HG03354 (cell line): ENCODE data around the gene MBD4.
A peak's percentile ranks its signal among the peaks of the same experiment; 100 is the strongest.
"Not testable (repeated sequence)": the region's sequence is repeated elsewhere in the genome, so short reads cannot be mapped to it uniquely, and the experiment has no call there.

ENCODE experiments used
- ATAC-seq: cut with Tn5 transposase; IDR thresholded peaks from one replicate; pipeline ENCODE4 v1.9.1; 2021; ENCODE audit warnings: mild to moderate bottlenecking; ENCODE audit not compliant: unreplicated experiment, poor library complexity, severe bottlenecking

Gene MBD4

DNA sequence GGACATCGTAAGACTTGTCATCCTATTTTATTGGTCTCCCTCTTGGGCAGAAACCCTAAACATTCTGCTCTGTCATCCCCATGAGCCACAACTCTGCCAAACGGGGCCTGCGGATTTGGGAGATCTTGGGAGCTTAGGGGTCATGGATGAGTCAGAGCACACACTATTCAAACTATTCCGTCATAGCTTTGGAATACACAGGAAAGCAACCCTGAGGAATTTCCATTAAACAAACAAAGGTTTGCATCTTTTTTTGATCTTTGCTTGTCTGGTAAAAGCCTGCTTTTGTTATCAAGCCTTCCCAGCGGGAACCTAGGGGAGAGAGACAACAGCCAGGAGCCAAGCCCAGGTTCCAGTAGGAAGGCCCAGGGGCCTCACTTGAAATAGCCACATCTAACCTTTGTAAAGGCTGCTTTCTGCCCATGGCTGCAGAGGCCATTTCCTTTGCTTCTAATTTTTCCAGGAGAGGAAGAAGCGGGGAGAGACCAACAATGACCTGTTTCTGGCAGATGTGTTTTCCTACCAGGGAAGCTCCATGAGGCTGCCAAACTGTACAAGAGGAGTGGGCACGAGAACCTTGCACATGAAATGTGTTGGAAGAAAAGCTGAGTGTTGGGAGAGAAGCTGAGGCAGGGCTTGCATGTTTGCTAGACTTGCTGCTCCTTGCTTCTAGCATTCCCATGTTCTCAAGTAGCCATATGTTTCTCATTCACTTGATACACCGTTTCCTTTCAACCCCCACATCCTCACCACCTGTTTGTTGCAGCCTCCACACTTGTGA is 50.8 kb downstream of the MBD4 start:
- not testable (repeated sequence) for ATAC-seq

DNA sequence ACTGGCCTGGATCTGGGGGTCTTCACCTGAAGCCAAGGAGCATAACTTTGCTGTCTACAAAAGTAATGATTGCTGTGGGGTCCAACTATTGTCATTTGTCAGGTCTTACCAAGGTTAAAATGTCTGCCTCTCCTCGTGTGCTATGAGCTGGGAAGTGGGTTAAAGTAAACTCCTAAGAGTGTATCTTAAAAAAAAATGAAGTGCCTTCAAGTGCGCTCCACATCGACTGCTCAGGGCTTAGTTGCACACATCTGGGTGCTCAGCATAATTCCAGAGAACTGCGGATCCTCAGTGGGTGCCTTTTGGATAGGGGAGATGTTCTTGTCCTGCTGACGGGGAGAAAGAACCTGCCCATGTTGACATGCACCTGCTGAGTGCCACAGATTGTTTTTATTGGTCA is 52.3 kb downstream of the MBD4 start:
- no peak for ATAC-seq

DNA sequence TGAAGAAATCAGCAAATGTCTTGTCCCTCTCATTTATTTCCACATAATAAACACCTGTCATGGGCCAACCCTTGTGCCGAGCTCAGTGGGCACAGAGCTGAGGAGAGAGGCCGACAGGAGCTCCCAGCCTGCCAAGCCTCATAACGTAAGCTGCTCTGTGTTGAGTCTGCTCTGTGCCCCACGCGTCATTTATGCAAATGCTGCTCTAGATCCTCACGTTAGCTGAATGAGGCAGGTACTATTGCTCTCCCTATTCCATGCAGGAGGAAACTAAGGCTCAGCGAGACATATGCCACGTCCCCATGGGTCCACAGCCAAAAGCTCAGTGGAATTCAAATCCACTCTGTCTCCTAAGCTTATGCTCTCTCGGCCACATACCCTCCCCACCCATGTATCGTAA is 52.8 kb downstream of the MBD4 start:
- ATAC-seq, result no peak

DNA sequence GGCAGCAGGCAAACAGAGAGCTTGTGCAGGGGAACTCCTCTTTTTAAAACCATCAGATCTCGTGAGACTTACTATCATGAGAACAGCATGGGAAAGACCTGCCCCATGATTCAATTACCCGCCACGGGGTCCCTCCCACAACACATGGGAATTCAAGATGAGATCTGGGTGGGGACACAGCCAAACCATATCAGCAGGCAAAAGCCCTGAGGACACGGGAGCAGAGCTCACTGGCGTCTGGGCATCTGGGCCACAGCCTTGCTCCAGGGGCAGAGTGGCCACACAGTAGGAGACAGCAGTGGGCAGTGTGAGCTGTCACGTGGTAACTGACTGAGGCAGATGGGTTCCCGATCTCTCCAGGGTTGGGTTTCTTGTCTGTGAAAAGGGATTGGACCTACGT is 54.2 kb downstream of the MBD4 start:
- not testable (repeated sequence) for ATAC-seq

DNA sequence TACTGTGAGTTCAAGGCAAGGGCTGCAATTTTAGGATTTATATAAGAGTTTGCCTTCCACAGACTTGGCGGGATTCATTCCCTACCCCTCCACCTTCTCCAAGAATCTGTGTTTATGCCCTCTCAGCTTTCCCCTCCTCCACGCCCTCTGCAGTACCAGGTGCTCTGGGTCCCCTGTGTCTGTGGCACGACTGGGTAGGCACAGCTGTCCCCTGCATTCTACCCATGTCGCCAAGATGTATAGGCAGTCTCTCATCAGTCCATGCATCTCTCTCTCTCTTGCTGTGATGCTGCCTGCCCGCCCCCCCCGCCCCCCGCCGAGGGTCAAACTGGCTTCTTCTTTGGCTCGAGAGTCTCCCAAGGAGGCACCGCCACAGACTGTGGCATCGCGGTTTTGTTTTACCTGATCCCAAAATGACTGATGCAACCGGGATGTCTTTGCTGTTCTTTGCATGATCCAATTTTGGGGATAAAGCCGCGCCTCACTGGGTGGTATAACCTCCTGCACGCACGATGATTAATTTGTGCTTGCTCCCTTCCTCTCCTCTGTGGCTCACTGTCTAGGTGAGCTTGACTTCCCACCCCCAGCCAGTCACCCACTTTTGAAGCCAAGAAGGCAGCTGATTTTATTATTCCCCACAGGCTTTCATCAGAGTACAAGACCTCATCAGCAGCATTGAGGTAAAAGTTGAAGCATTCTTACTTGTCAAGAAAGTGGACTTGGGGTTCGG is 55.0 kb downstream of the MBD4 start:
- no peak for ATAC-seq

DNA sequence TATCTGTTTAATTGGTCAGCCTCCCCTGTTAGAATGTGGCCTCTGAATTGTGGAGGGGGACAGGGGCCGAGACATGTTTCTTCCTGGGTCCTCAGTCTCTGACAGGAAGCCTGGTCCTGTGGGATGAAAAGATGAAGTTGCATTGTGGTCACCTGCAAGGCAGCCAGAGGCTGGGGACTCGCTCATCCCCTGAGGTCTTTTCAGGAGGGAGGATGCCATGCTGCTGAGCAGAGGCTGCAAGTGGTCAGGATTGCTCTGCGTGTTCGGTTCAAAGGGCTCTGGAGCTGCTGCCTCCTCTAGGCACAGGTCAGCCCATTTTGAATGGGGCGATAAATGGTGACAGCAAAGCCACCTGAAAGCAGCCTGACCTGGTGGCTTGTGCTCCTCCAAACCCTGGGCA is 55.6 kb downstream of the MBD4 start:
- not testable (repeated sequence) for ATAC-seq

DNA sequence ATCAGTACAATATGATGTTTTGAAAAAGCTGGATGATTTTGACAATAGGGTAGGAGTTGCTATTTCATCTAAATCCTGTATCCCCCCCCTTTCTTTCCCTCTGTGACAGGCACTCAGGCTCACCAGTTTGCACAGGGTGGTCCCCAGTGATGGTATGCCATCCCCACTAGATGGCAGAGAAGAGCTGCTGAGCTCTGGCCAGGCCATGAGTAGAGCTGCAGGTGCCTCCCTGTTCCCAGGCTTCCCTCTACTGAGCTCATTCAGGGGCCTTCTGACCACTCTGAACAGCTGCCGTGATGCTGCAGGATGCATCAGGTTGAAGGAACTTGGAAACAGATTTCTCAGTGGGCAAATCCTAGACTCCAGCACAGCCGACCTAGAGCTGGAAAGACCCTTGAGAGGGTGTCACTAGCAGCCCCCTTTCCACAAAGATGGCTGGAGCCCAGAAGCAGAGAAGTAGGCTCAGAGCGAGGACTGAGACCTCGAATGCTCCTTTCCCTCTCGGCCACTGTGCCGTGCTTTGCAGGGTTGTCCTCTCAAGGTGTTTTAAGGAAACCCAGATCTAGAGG is 56.4 kb downstream of the MBD4 start:
- ATAC-seq, result peak; percentile 84

DNA sequence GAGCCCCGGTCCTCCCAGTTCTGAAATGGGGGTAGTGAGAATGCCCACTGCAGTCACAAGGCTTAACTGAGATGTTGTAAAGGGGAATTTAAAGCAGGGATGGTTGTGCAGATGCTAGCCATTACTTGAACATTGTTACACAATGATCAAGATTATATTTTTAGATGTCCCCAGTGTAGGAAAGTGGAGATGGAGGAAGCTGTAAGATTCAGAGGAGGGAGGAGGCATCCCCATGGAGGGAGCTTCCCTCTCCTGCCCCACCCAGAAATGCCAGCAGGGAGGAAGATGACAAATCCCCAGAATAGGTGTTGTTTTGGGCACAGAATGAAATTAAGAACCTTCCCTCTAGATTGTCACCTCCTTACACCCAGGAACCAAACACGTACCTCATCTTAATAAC is 57.4 kb downstream of the MBD4 start:
- ATAC-seq, result no peak
